Ovary (tissue), 9 donors: Measurements from ENCODE around the gene PYGO2. TPM values are rescaled to one million over a fixed set of nuclear protein-coding genes. Genes with fewer than 3 reads are reported as not detected.

Experiments
- microRNA-seq, 3 donors: library from miRNA; unstranded; fragments of <30 nt; microRNA quantifications; one replicate each; pipeline versions ENCODE4 to v1.2.0, GENCODE V29; 2019 to 2020
- polyA plus RNA-seq, 2 donors: library from polyadenylated mRNA; stranded (reverse); fragments of 200-250 nt in 1 of 2; fragments of 350-450 nt in 1 of 2; fragmentation: Illumina TruSeq in 1 of 2; extraction: RNeasy Lipid Tissue Mini Kit (QIAGEN cat#74804) in 1 of 2; gene quantifications; one replicate each; pipeline ENCODE4 v1.2.3, GENCODE V29; 2013 to 2014
- small RNA-seq: library from RNA; depleted of rRNA; stranded (forward); fragments of <200 nt; gene quantifications from one replicate; pipeline ENCODE3, GENCODE V24; 2016
- total RNA-seq, 7 donors: library from RNA; depleted of rRNA in 2 of 7; stranded (reverse); fragments of >200 nt in 2 of 7; fragmentation: NEBNext Ultra II Directional in 3 of 7; extraction: Animal tissue kit (Norgen Biotek cat#: 25700) in 3 of 7; gene quantifications; one replicate each; pipeline versions ENCODE4 v1.1.0 to v1.2.4, GENCODE V29; 2016 to 2023
- donor health status: DM: no; HTN: no; CAD: no; lungs with moderate emphysema.
- donor health status: DM: no; HTN: no; CAD: no.
- donor health status: Bipolar disorder and iron deficiency.
- donor health status: DM: yes; HTN: yes; CAD: no.
- donor health status: DM: no; HTN: no; CAD: no.
- donor health status: DM: yes; HTN: yes; CAD: no.

Gene PYGO2
- total and polyA plus RNA-seq, 9 donors, result 17.2 to 53.0 (median 35.2) TPM

Small RNA genes within 50 kb of the gene (microRNA-seq; reads per million reads assigned to microRNA genes)
- 0 to 0.38 (median 0.36) reads per million in 3 donors for gene MIR4258

Small RNA genes within 50 kb of the gene (small RNA-seq; reads per million reads assigned to genes)
- gene MIR4258, result not detected
- not detected for gene RF00017

Other genes with a start within 250 kb of the PYGO2 start
- 1 to 10 TPM in 5 of 7 donors, under 1 TPM in 2; 0.71 to 6.0 (median 1.7) TPM for gene KCNN3, start 91.5 kb downstream of the PYGO2 start, total RNA-seq
- gene KCNN3, start 91.5 kb downstream of the PYGO2 start, polyA plus RNA-seq, result 1 to 10 TPM in 1 of 2 donors, under 1 TPM in 1; 0.91 to 6.1 TPM
- 10 to 100 TPM in 6 of 7 donors, 1 to 10 TPM in 1; 8.6 to 50.7 (median 35.3) TPM for gene PMVK, start 25.1 kb downstream of the PYGO2 start, total RNA-seq
- 10 to 100 TPM; 21.4 to 30.6 TPM for gene PMVK, start 25.1 kb downstream of the PYGO2 start, polyA plus RNA-seq
- gene PBXIP1, start 5.7 kb downstream of the PYGO2 start, total RNA-seq, result 100 to 1,000 TPM in 6 of 7 donors, 10 to 100 TPM in 1; 78.7 to 170 (median 120) TPM
- 100 to 1,000 TPM; 105 to 151 TPM for gene PBXIP1, start 5.7 kb downstream of the PYGO2 start, polyA plus RNA-seq
- gene SHC1, start 9.0 kb upstream of the PYGO2 start, total RNA-seq, result 100 to 1,000 TPM in 1 of 7 donors, 10 to 100 TPM in 6; 36.8 to 183 (median 80.0) TPM
- 100 to 1,000 TPM in 1 of 2 donors, 10 to 100 TPM in 1; 56.8 to 161 TPM for gene SHC1, start 9.0 kb upstream of the PYGO2 start, polyA plus RNA-seq
- gene CKS1B, start 12.9 kb upstream of the PYGO2 start, total RNA-seq, result 10 to 100 TPM; 12.2 to 29.9 (median 24.8) TPM
- 10 to 100 TPM; 41.7 to 55.8 TPM for gene CKS1B, start 12.9 kb upstream of the PYGO2 start, polyA plus RNA-seq
- gene FLAD1, start 21.6 kb upstream of the PYGO2 start, total RNA-seq, result 10 to 100 TPM; 11.1 to 30.0 (median 19.9) TPM
- gene FLAD1, start 21.6 kb upstream of the PYGO2 start, polyA plus RNA-seq, result 10 to 100 TPM; 14.2 to 16.4 TPM
- gene LENEP, start 31.8 kb upstream of the PYGO2 start, total RNA-seq, result not detected
- not detected for gene LENEP, start 31.8 kb upstream of the PYGO2 start, polyA plus RNA-seq
- 10 to 100 TPM; 15.3 to 45.5 (median 33.1) TPM for gene ZBTB7B, start 41.0 kb upstream of the PYGO2 start, total RNA-seq
- 10 to 100 TPM in 1 of 2 donors, 1 to 10 TPM in 1; 3.6 to 18.2 TPM for gene ZBTB7B, start 41.0 kb upstream of the PYGO2 start, polyA plus RNA-seq
- gene DCST2, start 72.0 kb upstream of the PYGO2 start, total RNA-seq, result 1 to 10 TPM in 4 of 7 donors, under 1 TPM in 2, not detected in 1; 0.45 to 1.4 (median 1.2) TPM
- gene DCST2, start 72.0 kb upstream of the PYGO2 start, polyA plus RNA-seq, result 1 to 10 TPM in 1 of 2 donors, under 1 TPM in 1; 0.17 to 1.1 TPM
- under 1 TPM in 4 of 7 donors, not detected in 3; 0.22 to 0.80 (median 0.51) TPM for gene DCST1, start 72.0 kb upstream of the PYGO2 start, total RNA-seq
- gene DCST1, start 72.0 kb upstream of the PYGO2 start, polyA plus RNA-seq, result under 1 TPM in 1 of 2 donors, not detected in 1; 0.06 TPM
- 100 to 1,000 TPM in 1 of 7 donors, 10 to 100 TPM in 6; 34.8 to 149 (median 67.8) TPM for gene ADAM15, start 89.5 kb upstream of the PYGO2 start, total RNA-seq
- gene ADAM15, start 89.5 kb upstream of the PYGO2 start, polyA plus RNA-seq, result 10 to 100 TPM; 17.0 to 61.7 TPM
- 10 to 100 TPM in 5 of 7 donors, 1 to 10 TPM in 2; 8.6 to 14.1 (median 12.2) TPM for gene EFNA4, start 102.0 kb upstream of the PYGO2 start, total RNA-seq
- gene EFNA4, start 102.0 kb upstream of the PYGO2 start, polyA plus RNA-seq, result 10 to 100 TPM in 1 of 2 donors, 1 to 10 TPM in 1; 7.3 to 10.6 TPM
- gene EFNA3, start 117.1 kb upstream of the PYGO2 start, total RNA-seq, result 1 to 10 TPM; 1.3 to 3.7 (median 2.4) TPM
- 1 to 10 TPM; 1.6 to 2.1 TPM for gene EFNA3, start 117.1 kb upstream of the PYGO2 start, polyA plus RNA-seq
- 10 to 100 TPM; 12.1 to 51.6 (median 16.6) TPM for gene EFNA1, start 166.1 kb upstream of the PYGO2 start, total RNA-seq
- 10 to 100 TPM; 18.6 to 27.3 TPM for gene EFNA1, start 166.1 kb upstream of the PYGO2 start, polyA plus RNA-seq
- gene SLC50A1, start 174.1 kb upstream of the PYGO2 start, total RNA-seq, result 10 to 100 TPM; 10.8 to 31.4 (median 16.8) TPM
- gene SLC50A1, start 174.1 kb upstream of the PYGO2 start, polyA plus RNA-seq, result 10 to 100 TPM; 19.7 to 50.2 TPM
- gene DPM3, start 178.7 kb upstream of the PYGO2 start, total RNA-seq, result 100 to 1,000 TPM in 1 of 7 donors, 10 to 100 TPM in 6; 59.3 to 126 (median 85.5) TPM
- gene DPM3, start 178.7 kb upstream of the PYGO2 start, polyA plus RNA-seq, result 100 to 1,000 TPM in 1 of 2 donors, under 1 TPM in 1; 0.70 to 168 TPM
- gene KRTCAP2, start 211.5 kb upstream of the PYGO2 start, total RNA-seq, result 100 to 1,000 TPM in 6 of 7 donors, 10 to 100 TPM in 1; 96.5 to 209 (median 158) TPM
- gene KRTCAP2, start 211.5 kb upstream of the PYGO2 start, polyA plus RNA-seq, result 100 to 1,000 TPM; 219 to 499 TPM
- under 1 TPM in 6 of 7 donors, not detected in 1; 0.12 to 0.87 (median 0.54) TPM for gene TRIM46, start 212.1 kb upstream of the PYGO2 start, total RNA-seq
- under 1 TPM; 0.12 to 0.24 TPM for gene TRIM46, start 212.1 kb upstream of the PYGO2 start, polyA plus RNA-seq
- 10 to 100 TPM; 19.9 to 50.2 (median 29.1) TPM for gene THBS3, start 246.1 kb upstream of the PYGO2 start, total RNA-seq
- gene THBS3, start 246.1 kb upstream of the PYGO2 start, polyA plus RNA-seq, result 10 to 100 TPM; 23.1 to 28.2 TPM
- 10 to 100 TPM; 18.5 to 33.4 (median 27.7) TPM for gene MTX1, start 246.9 kb upstream of the PYGO2 start, total RNA-seq
- gene MTX1, start 246.9 kb upstream of the PYGO2 start, polyA plus RNA-seq, result 10 to 100 TPM; 15.6 to 35.4 TPM